ENCODE measurements around the gene ABI1. TPM values are rescaled to one million over a fixed set of nuclear protein-coding genes. Genes with fewer than 3 reads are reported as not detected.

The ABI1 gene
- total RNA-seq, 1 experiment from 2014 or later, result 33.9 TPM

DNA sequence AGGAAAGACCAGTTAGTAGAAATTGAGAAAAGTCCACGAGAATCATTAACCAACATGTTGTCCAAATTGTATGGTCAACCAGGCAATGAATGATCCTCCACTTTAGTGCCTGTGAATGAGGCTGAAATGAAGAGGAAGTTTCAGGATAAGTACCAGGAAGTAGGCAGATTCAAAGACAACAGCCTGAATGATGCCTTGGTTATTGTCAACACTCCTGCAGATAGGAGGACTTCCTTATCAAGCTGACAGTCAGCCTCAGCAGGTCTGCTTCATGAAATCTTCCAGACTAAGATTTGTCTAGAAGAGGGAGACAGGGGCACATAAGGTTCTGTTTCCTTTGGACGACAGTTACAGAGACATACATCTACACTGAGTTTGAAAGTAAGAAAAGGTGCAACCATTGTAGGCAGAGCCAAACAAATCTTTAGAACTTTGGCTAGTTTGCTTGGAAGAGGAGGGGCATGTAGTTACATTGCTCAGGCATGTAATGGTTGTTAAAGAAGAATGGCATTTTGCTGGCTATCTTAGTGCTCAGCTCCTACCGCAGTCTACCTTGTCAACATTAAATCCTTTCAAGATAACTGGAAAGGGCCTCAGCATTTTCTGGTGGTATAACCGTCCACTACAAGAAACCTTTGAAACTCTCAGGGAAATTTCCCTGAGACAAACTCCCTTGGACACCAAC, 81.4 kb downstream of the ABI1 start:
- ChIA-PET CTCF (interaction anchor here (0.5 kb wide), 1 partner anchor 122 kb away, joined by 5 read pairs; no protein-coding TSS in a partner anchor), POLR2A (no interaction called here)
- DNase-seq (ENCODE audit: low spot score) (no peak), ATAC-seq (no peak)
- no peak overlapping the region for H3K4me3 Mint-ChIP-seq
- H3K36me3 Mint-ChIP-seq, result no peaks in the 10 kb centered on the region; the same call in 1 of the 2 replicates
- H3K4me1 Mint-ChIP-seq, result peaks cover 51% of the 10 kb centered on the region
- H3K27ac Mint-ChIP-seq, result no peak overlapping the region; the same call in 1 of the 2 replicates
- TF ChIP-seq TP53 (CRISPR knock-in tag; IDR thresholded peaks at IDR 0.05) (no peak), JUN (CRISPR knock-in tag; IDR thresholded peaks at IDR 0.05) (no peak), SMAD4 (CRISPR knock-in tag; IDR thresholded peaks at IDR 0.05) (no peak), GRHL2 (CRISPR knock-in tag; IDR thresholded peaks at IDR 0.05; ENCODE audit: insufficient replicate concordance, severe bottlenecking) (no peak), USF1 (CRISPR knock-in tag; IDR thresholded peaks at IDR 0.05) (no peak)
- TF ChIP-seq, protein P1, sequence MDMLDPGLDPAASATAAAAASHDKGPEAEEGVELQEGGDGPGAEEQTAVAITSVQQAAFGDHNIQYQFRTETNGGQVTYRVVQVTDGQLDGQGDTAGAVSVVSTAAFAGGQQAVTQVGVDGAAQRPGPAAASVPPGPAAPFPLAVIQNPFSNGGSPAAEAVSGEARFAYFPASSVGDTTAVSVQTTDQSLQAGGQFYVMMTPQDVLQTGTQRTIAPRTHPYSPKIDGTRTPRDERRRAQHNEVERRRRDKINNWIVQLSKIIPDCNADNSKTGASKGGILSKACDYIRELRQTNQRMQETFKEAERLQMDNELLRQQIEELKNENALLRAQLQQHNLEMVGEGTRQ (CRISPR knock-in tag; IDR thresholded peaks at IDR 0.05), result no peak
- H3K27me3 Mint-ChIP-seq (ENCODE audit: low read depth), result no peaks in the 10 kb centered on the region
- H3K9me3 Mint-ChIP-seq, result peaks cover 7% of the 10 kb centered on the region

DNA sequence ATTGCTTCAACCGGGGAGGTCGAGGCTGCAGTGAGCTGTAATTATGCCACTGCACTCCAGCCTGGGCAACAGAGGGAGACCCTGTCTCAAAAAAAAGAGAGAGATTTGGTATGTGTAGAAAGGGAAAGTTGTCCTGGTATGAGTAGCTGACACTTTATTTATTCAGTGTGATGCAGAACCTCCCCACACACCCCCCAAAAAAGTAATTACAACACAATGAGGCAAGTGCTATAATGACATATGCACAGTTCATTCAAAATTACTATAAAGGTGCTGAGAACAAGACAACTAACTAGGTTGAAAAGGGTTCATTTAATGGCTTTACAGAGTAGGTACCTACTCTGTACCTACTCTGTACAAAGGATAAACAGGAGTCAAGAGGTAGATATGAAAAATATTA, 83.1 kb downstream of the ABI1 start:
- CTCF ChIA-PET, result no interaction called here
- POLR2A ChIA-PET, result no interaction called here
- ATAC-seq (no peak), DNase-seq (ENCODE audit: low spot score) (no peak)
- Mint-ChIP-seq H3K27ac (peak overlapping the region; percentile 52), H3K36me3 (no peaks in the 10 kb centered on the region; the same call in 1 of the 2 replicates), H3K9me3 (peaks cover 7% of the 10 kb centered on the region), H3K4me3 (no peak overlapping the region), H3K27me3 (ENCODE audit: low read depth) (no peaks in the 10 kb centered on the region), H3K4me1 (peaks cover 39% of the 10 kb centered on the region)
- TF ChIP-seq, protein P2, sequence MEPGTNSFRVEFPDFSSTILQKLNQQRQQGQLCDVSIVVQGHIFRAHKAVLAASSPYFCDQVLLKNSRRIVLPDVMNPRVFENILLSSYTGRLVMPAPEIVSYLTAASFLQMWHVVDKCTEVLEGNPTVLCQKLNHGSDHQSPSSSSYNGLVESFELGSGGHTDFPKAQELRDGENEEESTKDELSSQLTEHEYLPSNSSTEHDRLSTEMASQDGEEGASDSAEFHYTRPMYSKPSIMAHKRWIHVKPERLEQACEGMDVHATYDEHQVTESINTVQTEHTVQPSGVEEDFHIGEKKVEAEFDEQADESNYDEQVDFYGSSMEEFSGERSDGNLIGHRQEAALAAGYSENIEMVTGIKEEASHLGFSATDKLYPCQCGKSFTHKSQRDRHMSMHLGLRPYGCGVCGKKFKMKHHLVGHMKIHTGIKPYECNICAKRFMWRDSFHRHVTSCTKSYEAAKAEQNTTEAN (CRISPR knock-in tag; IDR thresholded peaks at IDR 0.05), result no peak
- TF ChIP-seq NFATC4 (CRISPR knock-in tag; IDR thresholded peaks at IDR 0.05) (no peak), EMX1 (CRISPR knock-in tag; IDR thresholded peaks at IDR 0.05) (no peak), SMAD4 (CRISPR knock-in tag; IDR thresholded peaks at IDR 0.05) (no peak), MXD4 (CRISPR knock-in tag; IDR thresholded peaks at IDR 0.05; ENCODE audit: borderline replicate concordance) (no peak)

- H3K4me1 Mint-ChIP-seq, result peaks cover 28% of the 10 kb centered on the region
- H3K27ac Mint-ChIP-seq, result peak overlapping the region; percentile 43; the same call in 1 of the 2 replicates
- H3K9me3 Mint-ChIP-seq, result peaks cover 7% of the 10 kb centered on the region
- ATAC-seq (no peak), DNase-seq (ENCODE audit: low spot score) (no peak)
- no peaks in the 10 kb centered on the region; the same call in 1 of the 2 replicates for H3K36me3 Mint-ChIP-seq
- H3K27me3 Mint-ChIP-seq (ENCODE audit: low read depth), result no peaks in the 10 kb centered on the region
- POLR2A ChIA-PET, result no interaction called here
- CTCF ChIA-PET, result no interaction called here
- no peak overlapping the region for H3K4me3 Mint-ChIP-seq
- TF ChIP-seq RORB (CRISPR knock-in tag; IDR thresholded peaks at IDR 0.05) (no peak), SP1 (CRISPR knock-in tag; conservative IDR thresholded peaks at IDR 0.05) (no peak), ZNF281 (CRISPR knock-in tag; IDR thresholded peaks at IDR 0.05) (no peak), STAT6 (CRISPR knock-in tag; conservative IDR thresholded peaks at IDR 0.05; ENCODE audit: low read depth) (no peak), SMAD3 (CRISPR knock-in tag; IDR thresholded peaks at IDR 0.05; ENCODE audit: borderline replicate concordance) (no peak), PRRX2 (CRISPR knock-in tag; IDR thresholded peaks at IDR 0.05) (no peak), ZNF219 (CRISPR knock-in tag; IDR thresholded peaks at IDR 0.05; ENCODE audit: borderline replicate concordance) (no peak)
- TF ChIP-seq, protein P3, sequence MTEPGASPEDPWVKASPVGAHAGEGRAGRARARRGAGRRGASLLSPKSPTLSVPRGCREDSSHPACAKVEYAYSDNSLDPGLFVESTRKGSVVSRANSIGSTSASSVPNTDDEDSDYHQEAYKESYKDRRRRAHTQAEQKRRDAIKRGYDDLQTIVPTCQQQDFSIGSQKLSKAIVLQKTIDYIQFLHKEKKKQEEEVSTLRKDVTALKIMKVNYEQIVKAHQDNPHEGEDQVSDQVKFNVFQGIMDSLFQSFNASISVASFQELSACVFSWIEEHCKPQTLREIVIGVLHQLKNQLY (CRISPR knock-in tag; IDR thresholded peaks at IDR 0.05), result no peak
- TF ChIP-seq, protein P4, sequence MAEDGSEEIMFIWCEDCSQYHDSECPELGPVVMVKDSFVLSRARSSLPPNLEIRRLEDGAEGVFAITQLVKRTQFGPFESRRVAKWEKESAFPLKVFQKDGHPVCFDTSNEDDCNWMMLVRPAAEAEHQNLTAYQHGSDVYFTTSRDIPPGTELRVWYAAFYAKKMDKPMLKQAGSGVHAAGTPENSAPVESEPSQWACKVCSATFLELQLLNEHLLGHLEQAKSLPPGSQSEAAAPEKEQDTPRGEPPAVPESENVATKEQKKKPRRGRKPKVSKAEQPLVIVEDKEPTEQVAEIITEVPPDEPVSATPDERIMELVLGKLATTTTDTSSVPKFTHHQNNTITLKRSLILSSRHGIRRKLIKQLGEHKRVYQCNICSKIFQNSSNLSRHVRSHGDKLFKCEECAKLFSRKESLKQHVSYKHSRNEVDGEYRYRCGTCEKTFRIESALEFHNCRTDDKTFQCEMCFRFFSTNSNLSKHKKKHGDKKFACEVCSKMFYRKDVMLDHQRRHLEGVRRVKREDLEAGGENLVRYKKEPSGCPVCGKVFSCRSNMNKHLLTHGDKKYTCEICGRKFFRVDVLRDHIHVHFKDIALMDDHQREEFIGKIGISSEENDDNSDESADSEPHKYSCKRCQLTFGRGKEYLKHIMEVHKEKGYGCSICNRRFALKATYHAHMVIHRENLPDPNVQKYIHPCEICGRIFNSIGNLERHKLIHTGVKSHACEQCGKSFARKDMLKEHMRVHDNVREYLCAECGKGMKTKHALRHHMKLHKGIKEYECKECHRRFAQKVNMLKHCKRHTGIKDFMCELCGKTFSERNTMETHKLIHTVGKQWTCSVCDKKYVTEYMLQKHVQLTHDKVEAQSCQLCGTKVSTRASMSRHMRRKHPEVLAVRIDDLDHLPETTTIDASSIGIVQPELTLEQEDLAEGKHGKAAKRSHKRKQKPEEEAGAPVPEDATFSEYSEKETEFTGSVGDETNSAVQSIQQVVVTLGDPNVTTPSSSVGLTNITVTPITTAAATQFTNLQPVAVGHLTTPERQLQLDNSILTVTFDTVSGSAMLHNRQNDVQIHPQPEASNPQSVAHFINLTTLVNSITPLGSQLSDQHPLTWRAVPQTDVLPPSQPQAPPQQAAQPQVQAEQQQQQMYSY (CRISPR knock-in tag; IDR thresholded peaks at IDR 0.05), result no peak
Observed at GRCh38 chr10:26776258-26776657, 84.5 kb downstream of the ABI1 start.
